Cardiac fibroblast (primary cell): Measurements from ENCODE around the gene CDH20.

Experiments used
- DNase-seq, 2 donors: peaks; one replicate each; pipeline versions ENCODE4 v3.0.0 to v3.0.0-alpha.2; 2010; ENCODE audit warnings: low read depth in 2 of 2
- H3K4me3 ChIP-seq, 2 donors: replicated peaks in 1 of 2; 1 replicate in 1 of 2; 2 replicates in 1 of 2; pipeline ENCODE4 v1.5.1; 2011; ENCODE audit warnings: low read depth in 2 of 2, low read length in 2 of 2, mild to moderate bottlenecking in 2 of 2, moderate library complexity in 1 of 2
- CTCF ChIP-seq: IDR thresholded peaks from one replicate; pipeline ENCODE4 v1.5.1; 2011; ENCODE audit warnings: low read depth, mild to moderate bottlenecking, low read length, inconsistent platforms

The CDH20 gene

GRCh38 chr18:61496374-61496773 lies 163.1 kb downstream of the CDH20 start:
- DNase-seq = no peak
- H3K4me3 ChIP-seq = no peak overlapping the region
- no peak for TF ChIP-seq CTCF

- H3K4me3 ChIP-seq = no peak overlapping the region
- no peak for TF ChIP-seq CTCF
- DNase-seq = no peak
Measured at GRCh38 chr18:61497422-61497821, 164.2 kb downstream of the CDH20 start.

GRCh38 chr18:61502472-61502871 lies 169.2 kb downstream of the CDH20 start:
- peak; percentile 76 for TF ChIP-seq CTCF
- DNase-seq = peak; percentile 79 to 80
- H3K4me3 ChIP-seq = no peak overlapping the region

GRCh38 chr18:61503688-61504087 lies 170.5 kb downstream of the CDH20 start:
- no peak for TF ChIP-seq CTCF
- no peak overlapping the region for H3K4me3 ChIP-seq
- DNase-seq = peak in 1 of 2 donors; percentile 36

- no peak for DNase-seq
Measured at GRCh38 chr18:61528961-61529360, 195.7 kb downstream of the CDH20 start.

GRCh38 chr18:61530681-61531080 lies 197.5 kb downstream of the CDH20 start:
- H3K4me3 ChIP-seq = no peak overlapping the region
- no peak for DNase-seq
- no peak for TF ChIP-seq CTCF

More at GRCh38 chr18:61528961-61529360, 195.7 kb downstream of the CDH20 start:
- H3K4me3 ChIP-seq = no peak overlapping the region
- no peak for TF ChIP-seq CTCF

GRCh38 chr18:61531182-61531581 lies 198.0 kb downstream of the CDH20 start:
- DNase-seq = peak in 1 of 2 donors; percentile 22
- H3K4me3 ChIP-seq = no peak overlapping the region
- no peak for TF ChIP-seq CTCF
